Spleen (tissue), 11 donors: ENCODE measurements around the gene NCK2. TPM values are rescaled to one million over a fixed set of nuclear protein-coding genes. Genes with fewer than 3 reads are reported as not detected.

Experiments
- DNase-seq: peaks from one replicate; pipeline ENCODE4 v3.0.0-alpha.2; 2020
- H3K27ac ChIP-seq, 8 donors: fragments of 200-600 bp; sonication (generic) in 7 of 8; 1 replicate in 4 of 8; 2 replicates in 4 of 8; pipeline versions ENCODE4 v1.5.0 to v1.8.0; 2016 to 2021; ENCODE audit warnings: inconsistent platforms in 4 of 8, mild to moderate bottlenecking in 4 of 8, moderate library complexity in 1 of 8
- H3K27me3 ChIP-seq, 7 donors: fragments of 200-600 bp; sonication (generic) in 6 of 7; replicated peaks in 1 of 7; 1 replicate in 4 of 7; 2 replicates in 3 of 7; pipeline versions ENCODE4 v1.5.0 to v1.8.0; 2016 to 2021; ENCODE audit warnings: inconsistent platforms in 3 of 7, mild to moderate bottlenecking in 1 of 7
- H3K36me3 ChIP-seq, 6 donors: fragments of 200-600 bp; sonication (generic) in 5 of 6; 1 replicate in 4 of 6; 2 replicates in 2 of 6; pipeline versions ENCODE4 v1.5.0 to v1.8.0; 2016 to 2021; ENCODE audit warnings: inconsistent platforms in 2 of 6
- H3K4me1 ChIP-seq, 6 donors: fragments of 200-600 bp; sonication (generic) in 5 of 6; 1 replicate in 3 of 6; 2 replicates in 3 of 6; pipeline versions ENCODE4 v1.5.0 to v1.8.0; 2016 to 2021; ENCODE audit warnings: inconsistent platforms in 3 of 6
- H3K4me3 ChIP-seq, 8 donors: fragments of 200-600 bp; sonication (generic) in 7 of 8; 1 replicate in 4 of 8; 2 replicates in 4 of 8; pipeline versions ENCODE4 v1.5.0 to v1.8.0; 2016 to 2021; ENCODE audit warnings: inconsistent platforms in 4 of 8, mild to moderate bottlenecking in 4 of 8, moderate library complexity in 2 of 8
- H3K9me3 ChIP-seq, 8 donors: fragments of 200-600 bp; sonication (generic) in 7 of 8; 1 replicate in 4 of 8; 2 replicates in 4 of 8; pipeline versions ENCODE4 v1.5.0 to v1.8.0; 2016 to 2021; ENCODE audit warnings: inconsistent platforms in 4 of 8
- POLR2A ChIP-seq, 3 donors: fragments of 450-650 bp; IDR thresholded peaks; one replicate each; pipeline ENCODE4 v1.5.1; 2017; ENCODE audit warnings: antibody characterized with exemption in 3 of 3, mild to moderate bottlenecking in 1 of 3
- POLR2AphosphoS5 ChIP-seq, 3 donors: sonication (generic); formaldehyde crosslinking; IDR thresholded peaks; one replicate each; pipeline ENCODE4 v1.5.1; 2017; ENCODE audit warnings: antibody characterized with exemption in 3 of 3
- WGBS, 5 donors: extraction: QIAGEN DNeasy Blood & Tissue Kit in 3 of 5; methylation state at CpG; one replicate each; pipeline versions ENCODE4 v1.1.5 to v1.1.7; 2013 to 2018; 5-methylcytosine and 5-hydroxymethylcytosine counted together
- intact Hi-C: fragments of 100-400 bp; cut with DNase I; formaldehyde crosslinking; loops from one replicate; pipeline ENCODE4 v1.15.0; 2023; ENCODE audit warnings: low total_unique reads
- polyA plus RNA-seq, 3 donors: library from polyadenylated mRNA; stranded (reverse); fragments of 200-250 nt; gene quantifications; one replicate each; pipeline ENCODE4 v1.2.1, GENCODE V29; 2013
- total RNA-seq, 7 donors: library from RNA; depleted of rRNA in 3 of 7; stranded (reverse); fragments of >200 nt in 3 of 7; fragmentation: NEBNext Ultra II Directional in 4 of 7; extraction: Animal tissue kit (Norgen Biotek cat#: 25700) in 4 of 7; gene quantifications; one replicate each; pipeline versions ENCODE4 v1.1.0 to v1.2.1, GENCODE V29; 2016 to 2021
- TF ChIP-seq, protein P1 (sequence below), 11 experiments: fragments of 200-600 bp in 7 of 11; fragments of 450-650 bp in 4 of 11; sonication (generic) in 4 of 11; IDR thresholded peaks in 8 of 11; conservative IDR thresholded peaks in 3 of 11; 1 replicate in 7 of 11; 2 replicates in 4 of 11; pipeline versions ENCODE4 v1.4.0 to v1.8.0; 2016 to 2021; ENCODE audit warnings: antibody characterized with exemption in 11 of 11, inconsistent platforms in 4 of 11, mild to moderate bottlenecking in 1 of 11
- donor health status: healthy with polysubstance abuse.
- donor health status: DM: no; HTN: no; CAD: no; lungs with moderate emphysema.
- donor health status: DM: no; HTN: no; CAD: no.
- donor health status: Bipolar disorder and iron deficiency.
- donor health status: healthy.
- donor health status: DM: no; HTN: no; CAD: no.
- donor health status: DM: yes; HTN: yes; CAD: no.

NCK2 gene
- total and polyA plus RNA-seq, 10 donors = 21.5 to 106 (median 62.6) TPM

DNA sequence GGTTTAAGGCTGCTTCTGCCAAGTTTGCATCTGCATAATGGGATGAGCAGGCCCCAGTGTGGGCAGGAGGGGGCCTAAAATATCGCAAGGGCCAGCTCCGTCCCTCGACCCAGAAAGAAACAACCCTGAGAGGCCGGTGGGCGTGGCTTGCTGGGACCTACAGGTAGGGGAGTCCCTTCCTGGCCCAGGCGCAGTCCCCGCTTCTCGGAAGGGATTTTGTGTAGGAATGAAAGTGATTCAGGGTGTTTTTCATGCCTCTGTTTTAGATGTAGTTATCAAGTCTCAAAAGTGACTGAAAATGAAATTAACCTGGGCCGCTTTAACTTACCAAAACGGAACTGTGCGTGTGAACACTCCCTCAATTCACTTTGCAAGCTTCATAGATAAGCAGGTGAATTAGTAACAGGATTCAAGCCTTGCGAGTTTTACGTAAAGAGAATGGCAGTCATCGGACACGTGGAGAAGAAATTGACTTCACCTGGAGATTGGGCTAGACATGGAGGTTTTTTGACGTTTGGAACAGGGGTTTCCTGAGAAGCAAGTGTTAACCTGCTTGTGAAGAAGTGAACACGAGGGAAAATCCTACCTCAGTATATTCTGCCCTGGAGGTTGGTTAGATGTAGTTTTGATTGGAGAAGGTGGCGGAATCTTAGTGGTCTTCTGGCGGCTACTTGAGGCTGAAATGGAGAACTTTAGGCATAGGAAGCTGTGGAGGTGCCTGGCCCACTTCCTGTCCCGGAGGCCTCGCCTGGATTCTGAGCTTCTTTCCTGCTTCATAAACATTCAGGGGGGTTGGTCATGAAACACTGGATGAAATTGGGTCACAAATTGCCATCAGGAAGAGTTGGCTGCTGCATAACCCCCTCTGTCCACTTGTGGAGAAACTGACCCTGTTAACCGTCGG is 1.7 kb downstream of the NCK2 start:
- peak; percentile 96 for DNase-seq
- TF ChIP-seq, protein P1, sequence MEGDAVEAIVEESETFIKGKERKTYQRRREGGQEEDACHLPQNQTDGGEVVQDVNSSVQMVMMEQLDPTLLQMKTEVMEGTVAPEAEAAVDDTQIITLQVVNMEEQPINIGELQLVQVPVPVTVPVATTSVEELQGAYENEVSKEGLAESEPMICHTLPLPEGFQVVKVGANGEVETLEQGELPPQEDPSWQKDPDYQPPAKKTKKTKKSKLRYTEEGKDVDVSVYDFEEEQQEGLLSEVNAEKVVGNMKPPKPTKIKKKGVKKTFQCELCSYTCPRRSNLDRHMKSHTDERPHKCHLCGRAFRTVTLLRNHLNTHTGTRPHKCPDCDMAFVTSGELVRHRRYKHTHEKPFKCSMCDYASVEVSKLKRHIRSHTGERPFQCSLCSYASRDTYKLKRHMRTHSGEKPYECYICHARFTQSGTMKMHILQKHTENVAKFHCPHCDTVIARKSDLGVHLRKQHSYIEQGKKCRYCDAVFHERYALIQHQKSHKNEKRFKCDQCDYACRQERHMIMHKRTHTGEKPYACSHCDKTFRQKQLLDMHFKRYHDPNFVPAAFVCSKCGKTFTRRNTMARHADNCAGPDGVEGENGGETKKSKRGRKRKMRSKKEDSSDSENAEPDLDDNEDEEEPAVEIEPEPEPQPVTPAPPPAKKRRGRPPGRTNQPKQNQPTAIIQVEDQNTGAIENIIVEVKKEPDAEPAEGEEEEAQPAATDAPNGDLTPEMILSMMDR (IDR thresholded peaks at IDR 0.05 in 8 of 11, conservative IDR thresholded peaks at IDR 0.05 in 3 of 11) = no peak
- TF ChIP-seq POLR2A (IDR thresholded peaks at IDR 0.05) (no peak), POLR2AphosphoS5 (IDR thresholded peaks at IDR 0.05) (peak; percentile 12 to 54 (median 20))
- H3K4me1 ChIP-seq = peaks cover 39 to 80% (median 67%) of the 10 kb centered on the region in 6 donors
- H3K4me3 ChIP-seq = peak overlapping the region; percentile 70 to 96 (median 81)
- no peaks in the 10 kb centered on the region for H3K9me3 ChIP-seq
- intact Hi-C loops = no loop called here
- WGBS, 5 donors = 10 to 13% (median 12%) methylated on average over 23 of the region's 23 CpGs
- H3K36me3 ChIP-seq = peaks cover 0 to 7% (median 0%) of the 10 kb centered on the region in 6 donors
- H3K27ac ChIP-seq = peak overlapping the region; percentile 87 to 97 (median 94)
- H3K27me3 ChIP-seq = no peaks in the 10 kb centered on the region

DNA sequence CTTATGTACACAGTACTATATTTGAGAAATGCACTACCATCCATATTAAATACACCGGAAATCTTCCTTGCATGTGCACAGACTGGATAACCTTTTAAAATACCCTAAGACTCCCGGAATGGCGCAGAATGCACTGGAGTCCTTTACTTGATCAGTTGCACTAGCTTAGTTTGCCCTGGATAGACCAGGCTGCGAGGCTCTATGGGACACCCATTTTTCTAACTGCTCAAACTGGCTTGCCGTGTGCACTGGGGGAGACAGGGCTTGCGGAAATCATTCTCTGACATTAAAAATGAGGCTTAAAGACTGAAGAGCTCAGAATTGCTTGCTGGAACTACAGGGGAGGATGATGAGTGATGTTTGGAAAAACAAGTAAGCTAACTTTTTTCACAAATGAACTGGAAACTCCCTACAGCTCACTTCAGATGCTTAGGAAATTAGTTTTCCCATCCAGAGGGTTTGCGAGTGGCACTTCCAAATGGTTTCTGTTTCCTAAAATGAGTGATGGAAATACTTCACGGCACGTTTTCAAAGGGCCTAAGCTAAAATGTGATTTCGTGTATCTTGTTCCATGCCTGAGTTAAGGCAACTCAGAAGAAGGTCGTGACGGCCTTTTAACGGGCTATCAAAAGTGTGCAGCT is 2.7 kb downstream of the NCK2 start:
- H3K4me1 ChIP-seq = peaks cover 39 to 85% (median 76%) of the 10 kb centered on the region in 6 donors
- no peaks in the 10 kb centered on the region for H3K9me3 ChIP-seq
- 65 to 80% (median 71%) methylated on average over 13 of the region's 13 CpGs for WGBS, 5 donors
- no peak for TF ChIP-seq POLR2AphosphoS5 (IDR thresholded peaks at IDR 0.05)
- peak in 1 of 3 donors; percentile 14 for TF ChIP-seq POLR2A (IDR thresholded peaks at IDR 0.05)
- peak overlapping the region; percentile 87 to 97 (median 94) for H3K27ac ChIP-seq
- DNase-seq = no peak
- peaks cover 0 to 15% (median 0%) of the 10 kb centered on the region in 6 donors for H3K36me3 ChIP-seq
- peak overlapping the region; percentile 70 to 96 (median 81) for H3K4me3 ChIP-seq
- H3K27me3 ChIP-seq = no peaks in the 10 kb centered on the region
- intact Hi-C loops = no loop called here

DNA sequence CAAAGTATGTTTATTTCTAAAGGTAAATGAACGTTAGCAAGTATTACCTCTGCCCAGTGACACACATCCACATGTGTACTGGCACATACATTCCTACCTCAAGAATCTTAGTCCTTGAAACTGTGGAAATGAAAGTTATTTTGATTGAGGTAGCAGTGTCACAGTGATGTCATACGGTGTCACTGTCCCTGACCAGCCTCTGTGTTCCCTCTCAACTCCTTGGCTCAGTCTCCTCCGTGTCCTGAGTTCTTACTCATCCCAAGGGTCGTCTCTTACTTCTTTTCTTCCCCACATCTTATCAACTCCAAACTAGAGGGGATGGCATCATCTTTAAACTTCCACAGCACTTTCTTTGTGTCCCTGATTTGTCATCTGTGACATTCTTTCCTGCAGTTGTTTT is 3.3 kb downstream of the NCK2 start:
- H3K9me3 ChIP-seq = no peaks in the 10 kb centered on the region
- H3K27me3 ChIP-seq = no peaks in the 10 kb centered on the region
- TF ChIP-seq POLR2AphosphoS5 (IDR thresholded peaks at IDR 0.05) (peak in 1 of 3 donors; percentile 22), POLR2A (IDR thresholded peaks at IDR 0.05) (no peak)
- TF ChIP-seq, protein P1 (IDR thresholded peaks at IDR 0.05 in 8 of 11, conservative IDR thresholded peaks at IDR 0.05 in 3 of 11) = no peak
- peaks cover 0 to 21% (median 0%) of the 10 kb centered on the region in 6 donors for H3K36me3 ChIP-seq
- intact Hi-C loops = no loop called here
- peaks cover 39 to 89% (median 82%) of the 10 kb centered on the region in 6 donors for H3K4me1 ChIP-seq
- 53 to 73% (median 67%) methylated on average over 4 of the region's 4 CpGs for WGBS, 5 donors
- DNase-seq = no peak
- peak overlapping the region; percentile 32 to 97 (median 94) for H3K27ac ChIP-seq
- peak overlapping the region in 4 of 8 donors; percentile 9 to 82 (median 74) for H3K4me3 ChIP-seq

DNA sequence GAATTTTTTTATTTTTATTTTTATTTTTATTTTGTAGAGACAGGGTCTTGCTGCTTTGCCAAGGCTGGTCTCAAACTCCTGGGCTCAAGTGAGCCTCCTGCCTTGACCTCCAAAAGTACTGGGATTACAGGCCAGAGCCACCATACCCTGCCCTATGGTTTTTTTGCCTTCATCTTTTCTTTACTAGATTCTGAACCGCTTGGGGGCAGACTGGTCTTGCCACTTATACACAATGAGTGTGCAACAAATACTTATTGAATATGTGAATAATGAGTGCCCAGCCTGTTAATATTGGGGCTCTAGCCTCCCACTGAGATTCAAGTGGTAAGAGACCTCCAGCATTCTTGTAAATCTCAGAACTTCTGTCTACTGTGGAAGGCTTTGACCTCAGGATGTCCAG is 3.9 kb downstream of the NCK2 start:
- Histone ChIP-seq H3K4me3 (peak overlapping the region in 4 of 8 donors; percentile 9 to 82 (median 48)), H3K27me3 (no peaks in the 10 kb centered on the region), H3K36me3 (peaks cover 0 to 24% (median 0%) of the 10 kb centered on the region in 6 donors), H3K27ac (peak overlapping the region; percentile 32 to 97 (median 94)), H3K4me1 (peaks cover 44 to 89% (median 84%) of the 10 kb centered on the region in 6 donors), H3K9me3 (no peaks in the 10 kb centered on the region)
- 43 to 63% (median 54%) methylated on average over 1 of the region's 1 CpG for WGBS, 5 donors
- DNase-seq = no peak
- TF ChIP-seq, protein P1 (IDR thresholded peaks at IDR 0.05 in 8 of 11, conservative IDR thresholded peaks at IDR 0.05 in 3 of 11) = peak in 1 of 11 experiments; percentile 30
- no peak for TF ChIP-seq POLR2A (IDR thresholded peaks at IDR 0.05)
- intact Hi-C loops = no loop called here
